HepG2 (cell line): Measurements from ENCODE around the gene LIPT2. TPM values are rescaled to one million over a fixed set of nuclear protein-coding genes. Genes with fewer than 3 reads are reported as not detected.

Experiments used
- ARNTL ChIP-seq: sonication (generic); formaldehyde crosslinking; IDR thresholded peaks from 2 replicates; pipeline ENCODE4 v1.4.0; 2020; ENCODE audit warnings: mild to moderate bottlenecking, missing genetic modification reagents
- BHLHE40 ChIP-seq: IDR thresholded peaks from 2 replicates; pipeline ENCODE4 v1.6.1; 2011; ENCODE audit warnings: low read length, improper control_type of control experiment
- CENPBD1 ChIP-seq: sonication (generic); formaldehyde crosslinking; IDR thresholded peaks from 2 replicates; pipeline ENCODE4 v1.8.0; 2022; ENCODE audit warnings: missing genetic modification reagents, low read depth, mild to moderate bottlenecking, borderline replicate concordance
- CENPT ChIP-seq: sonication (generic); formaldehyde crosslinking; IDR thresholded peaks from 2 replicates; pipeline ENCODE4 v1.8.0; 2022; ENCODE audit warnings: low read depth, mild to moderate bottlenecking, moderate library complexity, missing genetic modification reagents
- ELF1 ChIP-seq: sonication (generic); formaldehyde crosslinking; IDR thresholded peaks from 2 replicates; pipeline ENCODE4 v1.4.0; 2020; ENCODE audit warnings: missing genetic modification reagents
- ELF4 ChIP-seq: sonication (generic); formaldehyde crosslinking; IDR thresholded peaks from 2 replicates; pipeline ENCODE4 v1.5.0; 2020; ENCODE audit warnings: missing genetic modification reagents, mild to moderate bottlenecking, moderate library complexity, borderline replicate concordance
- GMEB2 ChIP-seq: IDR thresholded peaks from 2 replicates; pipeline ENCODE4 v1.6.1; 2016; ENCODE audit warnings: missing biosample characterization, missing genetic modification reagents, low read depth
- GPN1 ChIP-seq: sonication (generic); formaldehyde crosslinking; IDR thresholded peaks from 2 replicates; pipeline ENCODE4 v1.5.1; 2020; ENCODE audit warnings: missing genetic modification reagents, borderline replicate concordance
- IRX3 ChIP-seq: sonication (generic); formaldehyde crosslinking; IDR thresholded peaks from 2 replicates; pipeline ENCODE4 v1.8.1; 2023; ENCODE audit warnings: mild to moderate bottlenecking, low read depth, missing genetic modification reagents, borderline replicate concordance
- KDM2A ChIP-seq: sonication (generic); formaldehyde crosslinking; IDR thresholded peaks from 2 replicates; pipeline ENCODE4 v1.4.0; 2020; ENCODE audit warnings: low read depth, missing genetic modification reagents, borderline replicate concordance
- MLLT10 ChIP-seq: sonication (generic); formaldehyde crosslinking; IDR thresholded peaks from 2 replicates; pipeline ENCODE4 v1.4.0; 2020; ENCODE audit warnings: missing genetic modification reagents
- MTA1 ChIP-seq: sonication (generic); formaldehyde crosslinking; IDR thresholded peaks from 2 replicates; pipeline ENCODE4 v1.4.0; 2020; ENCODE audit warnings: missing genetic modification reagents, mild to moderate bottlenecking, borderline replicate concordance
- MTF1 ChIP-seq: sonication (generic); formaldehyde crosslinking; IDR thresholded peaks from 2 replicates; pipeline ENCODE4 v1.5.0; 2020; ENCODE audit warnings: missing genetic modification reagents
- PRMT3 ChIP-seq: sonication (generic); formaldehyde crosslinking; IDR thresholded peaks from 2 replicates; pipeline ENCODE4 v1.8.1; 2022; ENCODE audit warnings: low read depth, mild to moderate bottlenecking, moderate library complexity, missing genetic modification reagents, borderline replicate concordance
- RBAK ChIP-seq: sonication (generic); formaldehyde crosslinking; IDR thresholded peaks from 2 replicates; pipeline ENCODE4 v1.5.1; 2020; ENCODE audit warnings: mild to moderate bottlenecking, missing genetic modification reagents
- RFX3 ChIP-seq: IDR thresholded peaks from 2 replicates; pipeline ENCODE4 v1.6.1; 2016; ENCODE audit warnings: missing biosample characterization, missing genetic modification reagents
- RNF2 ChIP-seq: fragments of 450-650 bp; conservative IDR thresholded peaks from 2 replicates; pipeline ENCODE4 v1.6.1; 2016; ENCODE audit warnings: low read depth
- SP1 ChIP-seq, 2 experiments: fragments of 450-650 bp in 1 of 2; sonication (generic) in 1 of 2; formaldehyde crosslinking in 1 of 2; IDR thresholded peaks; 2 replicates each; pipeline versions ENCODE4 v1.4.0 to v1.6.1; 2016 to 2020; ENCODE audit warnings: missing genetic modification reagents in 1 of 2
- SPEN ChIP-seq: sonication (generic); formaldehyde crosslinking; IDR thresholded peaks from 2 replicates; pipeline ENCODE4 v1.5.1; 2020; ENCODE audit warnings: low read depth, mild to moderate bottlenecking, missing genetic modification reagents
- ZBTB7B ChIP-seq: sonication (generic); formaldehyde crosslinking; IDR thresholded peaks from 2 replicates; pipeline ENCODE4 v1.4.0; 2020; ENCODE audit warnings: missing genetic modification reagents
- ZFP41 ChIP-seq: sonication (generic); formaldehyde crosslinking; IDR thresholded peaks from 2 replicates; pipeline ENCODE4 v1.4.0; 2020; ENCODE audit warnings: mild to moderate bottlenecking, missing genetic modification reagents, borderline replicate concordance
- ZMYM3 ChIP-seq: sonication (generic); formaldehyde crosslinking; IDR thresholded peaks from 2 replicates; pipeline ENCODE4 v1.5.1; 2020; ENCODE audit warnings: mild to moderate bottlenecking, missing genetic modification reagents
- ZNF17 ChIP-seq: sonication (generic); formaldehyde crosslinking; IDR thresholded peaks from 2 replicates; pipeline ENCODE4 v1.5.0; 2020; ENCODE audit warnings: mild to moderate bottlenecking, missing genetic modification reagents
- ZNF530 ChIP-seq: sonication (generic); formaldehyde crosslinking; IDR thresholded peaks from 2 replicates; pipeline ENCODE4 v1.5.0; 2020; ENCODE audit warnings: low read depth, mild to moderate bottlenecking, missing genetic modification reagents
- ZNF543 ChIP-seq: sonication (generic); formaldehyde crosslinking; IDR thresholded peaks from 2 replicates; pipeline ENCODE4 v1.4.0; 2020; ENCODE audit warnings: mild to moderate bottlenecking, missing genetic modification reagents
- ZNF614 ChIP-seq: IDR thresholded peaks from 2 replicates; pipeline ENCODE4 v1.6.1; 2018; ENCODE audit warnings: missing biosample characterization, missing genetic modification reagents, inconsistent platforms, borderline replicate concordance
- ZNF619 ChIP-seq: sonication (generic); formaldehyde crosslinking; IDR thresholded peaks from 2 replicates; pipeline ENCODE4 v1.4.0; 2020; ENCODE audit warnings: mild to moderate bottlenecking, missing genetic modification reagents
- ZNF639 ChIP-seq: conservative IDR thresholded peaks from 2 replicates; pipeline ENCODE4 v1.6.1; 2018; ENCODE audit warnings: missing genetic modification reagents
- ZNF780A ChIP-seq: sonication (generic); formaldehyde crosslinking; IDR thresholded peaks from 2 replicates; pipeline ENCODE4 v1.8.0; 2022; ENCODE audit warnings: mild to moderate bottlenecking, missing genetic modification reagents, moderate library complexity
- polyA plus RNA-seq, 8 experiments: library from polyadenylated mRNA; depleted of rRNA in 3 of 8; stranded (reverse) in 7 of 8; unstranded in 1 of 8; fragments of >200 nt; fragmentation: Illumina TruSeq in 4 of 8; extraction: Trizol in 4 of 8; gene quantifications; 2 replicates each; pipeline versions ENCODE4 v1.2.1 to v1.2.3, GENCODE V29; 2011 to 2016; ENCODE audit warnings: low read depth in 4 of 8, missing spikeins in 1 of 8, mixed read lengths in 1 of 8; ENCODE audit not compliant: insufficient read depth in 1 of 8
- total RNA-seq, 5 experiments: library from RNA; depleted of rRNA; stranded (reverse); fragments of >200 nt; fragmentation: Illumina TruSeq; extraction: Trizol; gene quantifications; 2 replicates each; pipeline ENCODE4 v1.2.3, GENCODE V29; 2016; ENCODE audit warnings: low read depth in 1 of 5

LIPT2 gene
- total and polyA plus RNA-seq, 2 of the 13 experiments (the other 11 are each of a cell fraction or from before 2014, with no cell fraction given) = 3.0 to 5.6 TPM

- TF ChIP-seq SP1 (IDR thresholded peaks at IDR 0.05) = no peak
- TF ChIP-seq SP1 (CRISPR knock-in tag; IDR thresholded peaks at IDR 0.05) = peak; percentile 93
- TF ChIP-seq ZBTB7B (CRISPR knock-in tag) = no peak
- no peak for TF ChIP-seq RBAK (CRISPR knock-in tag)
- no peak for TF ChIP-seq RFX3 (CRISPR knock-in tag)
- no peak for TF ChIP-seq ZMYM3 (CRISPR knock-in tag)
- no peak for TF ChIP-seq ZNF530 (CRISPR knock-in tag)
- TF ChIP-seq MTF1 = no peak
- peak; percentile 80 for TF ChIP-seq MTA1 (CRISPR knock-in tag)
- TF ChIP-seq SPEN (CRISPR knock-in tag) = peak; percentile 93
- peak; percentile 89; the same call in 1 of the 2 replicates for TF ChIP-seq ZNF619 (CRISPR knock-in tag)
- peak; percentile 62; the same call in 1 of the 2 replicates for TF ChIP-seq GPN1 (CRISPR knock-in tag)
- no peak; the same call in 1 of the 2 replicates for TF ChIP-seq ZFP41 (CRISPR knock-in tag)
- TF ChIP-seq ZNF639 (CRISPR knock-in tag) = peak; percentile 16; the same call in 1 of the 2 replicates
- TF ChIP-seq IRX3 (CRISPR knock-in tag) = peak; percentile 55; the same call in 1 of the 2 replicates
- TF ChIP-seq ELF4 (CRISPR knock-in tag) = no peak
- peak; percentile 47; the same call in 1 of the 2 replicates for TF ChIP-seq ZNF543 (CRISPR knock-in tag)
- peak; percentile 71; the same call in 1 of the 2 replicates for TF ChIP-seq CENPT (CRISPR knock-in tag)
- peak; percentile 85 for TF ChIP-seq RNF2
- no peak for TF ChIP-seq MLLT10 (CRISPR knock-in tag)
- TF ChIP-seq ELF1 (CRISPR knock-in tag) = no peak
- TF ChIP-seq ZNF17 (CRISPR knock-in tag) = no peak
- TF ChIP-seq ARNTL = peak; percentile 40; the same call in 1 of the 2 replicates
- TF ChIP-seq PRMT3 (CRISPR knock-in tag) = peak; percentile 93; the same call in 1 of the 2 replicates
- TF ChIP-seq CENPBD1 = no peak
- peak; percentile 70 for TF ChIP-seq KDM2A (CRISPR knock-in tag)
- TF ChIP-seq GMEB2 (CRISPR knock-in tag) = peak; percentile 84
- no peak for TF ChIP-seq ZNF614 (CRISPR knock-in tag)
- TF ChIP-seq BHLHE40 = no peak
- no peak for TF ChIP-seq ZNF780A
Observed at GRCh38 chr11:74492974-74493790, at the start of gene LIPT2 (continued).
